ENCODE data around the gene LSAMP.

GRCh38 chr3:116070061-116070460 lies 375.2 kb downstream of the LSAMP start:
- no peak for TF ChIP-seq POLR2A (IDR thresholded peaks at IDR 0.05)
- no peak for TF ChIP-seq CTCF (IDR thresholded peaks at IDR 0.05)
- no peak for TF ChIP-seq POLR2AphosphoS5 (IDR thresholded peaks at IDR 0.05)
